Measurements from ENCODE around the gene RXFP1. TPM values are rescaled to one million over a fixed set of nuclear protein-coding genes. Genes with fewer than 3 reads are reported as not detected.

The RXFP1 gene
- total RNA-seq, 1 donor from 2014 or later, result not detected

DNA sequence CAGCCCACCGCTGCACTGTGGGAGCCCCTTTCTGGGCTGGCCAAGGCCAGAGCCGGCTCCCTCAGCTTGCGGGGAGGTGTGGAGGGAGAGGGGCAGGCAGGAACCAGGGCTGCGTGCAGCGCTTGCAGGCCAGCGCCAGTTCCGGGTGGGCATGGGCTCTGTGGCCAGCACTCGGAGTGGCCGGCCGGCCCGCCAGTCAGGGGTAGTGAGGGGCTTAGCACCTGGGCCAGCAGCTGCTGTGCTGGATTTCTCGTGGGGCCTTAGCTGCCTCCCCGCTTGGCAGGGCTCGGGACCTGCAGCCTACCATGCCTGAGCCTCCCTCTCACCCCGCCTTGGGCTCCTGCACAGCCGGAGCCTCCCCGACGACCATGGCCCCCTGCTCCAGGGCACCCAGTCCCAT, 45.2 kb downstream of the RXFP1 start:
- intact Hi-C loops (cut with micrococcal nuclease), result no loop called here
- no peak overlapping the region for H3K4me3 Mint-ChIP-seq (ENCODE audit: low read depth)

DNA sequence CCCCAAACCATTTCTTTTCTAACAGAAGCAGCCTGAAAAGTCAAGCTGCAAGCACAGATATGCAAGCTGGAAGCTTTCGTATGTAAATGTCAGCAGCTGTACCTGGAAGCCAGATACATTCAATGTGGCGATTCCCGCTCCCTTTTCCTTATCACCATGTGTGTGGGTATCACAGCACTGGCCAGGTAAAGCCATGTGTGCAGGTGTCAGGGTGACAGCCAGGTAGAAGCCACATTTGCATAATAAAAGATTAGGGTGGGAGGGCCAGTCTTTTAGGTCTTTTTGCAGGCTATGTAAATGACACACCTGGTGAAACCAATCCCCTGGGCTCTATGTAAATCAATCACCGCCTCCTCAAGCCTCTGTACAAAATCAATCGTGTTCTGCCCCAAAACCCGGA, 50.1 kb downstream of the RXFP1 start:
- intact Hi-C loops (cut with micrococcal nuclease), result no loop called here
- H3K4me3 Mint-ChIP-seq (ENCODE audit: low read depth), result no peak overlapping the region

More for the DNA sequence above, 45.2 kb downstream of the RXFP1 start:
- H3K9me3 Mint-ChIP-seq, result no peaks in the 10 kb centered on the region
- no peaks in the 10 kb centered on the region for H3K36me3 Mint-ChIP-seq (ENCODE audit: low read depth)
- no peak for DNase-seq (ENCODE audit: low spot score)
- H3K4me1 Mint-ChIP-seq (ENCODE audit: low read depth), result no peaks in the 10 kb centered on the region
- H3K27ac Mint-ChIP-seq, result no peak overlapping the region
- H3K27me3 Mint-ChIP-seq (ENCODE audit: low read depth), result no peaks in the 10 kb centered on the region

DNA sequence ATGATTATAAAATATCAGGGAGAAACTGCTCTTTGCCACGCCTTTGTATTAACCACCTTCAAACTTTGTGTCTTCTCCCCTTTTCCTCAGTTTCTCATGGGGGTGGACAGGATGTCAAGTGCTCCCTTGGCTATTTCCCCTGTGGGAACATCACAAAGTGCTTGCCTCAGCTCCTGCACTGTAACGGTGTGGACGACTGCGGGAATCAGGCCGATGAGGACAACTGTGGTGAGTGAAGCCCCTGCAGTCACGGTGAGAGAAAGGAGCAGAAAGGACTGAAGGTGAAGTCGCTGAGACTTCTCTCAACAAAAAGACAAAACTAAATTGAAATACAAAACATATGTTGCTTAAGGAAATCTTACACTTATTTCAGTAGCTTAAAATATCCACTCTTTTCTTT, 50.9 kb downstream of the RXFP1 start:
- H3K9me3 Mint-ChIP-seq, result no peaks in the 10 kb centered on the region
- no peaks in the 10 kb centered on the region for H3K36me3 Mint-ChIP-seq (ENCODE audit: low read depth)

More for the DNA sequence above, 50.1 kb downstream of the RXFP1 start:
- Mint-ChIP-seq H3K4me1 (ENCODE audit: low read depth) (no peaks in the 10 kb centered on the region), H3K36me3 (ENCODE audit: low read depth) (no peaks in the 10 kb centered on the region), H3K27ac (no peak overlapping the region), H3K27me3 (ENCODE audit: low read depth) (no peaks in the 10 kb centered on the region), H3K9me3 (no peaks in the 10 kb centered on the region)
- DNase-seq (ENCODE audit: low spot score), result no peak

DNA sequence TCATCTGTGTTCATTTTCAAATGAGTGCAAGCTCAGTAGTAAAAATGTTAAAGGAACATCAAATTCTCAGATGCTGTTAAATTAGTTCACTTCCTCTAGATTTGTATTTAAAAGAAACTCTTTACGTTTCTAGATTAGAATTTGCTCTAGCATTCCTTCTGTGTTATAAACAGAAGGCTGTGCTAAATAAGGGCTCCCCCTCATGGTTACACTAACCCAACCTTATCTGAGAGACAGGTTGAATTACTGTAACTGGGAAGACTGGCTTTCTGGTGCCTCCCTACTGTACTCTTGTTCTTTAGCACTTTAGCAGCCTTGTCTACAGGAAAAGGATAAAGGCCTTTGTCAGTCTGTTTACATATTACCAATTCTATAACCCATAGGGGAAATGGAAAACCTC, 56.8 kb downstream of the RXFP1 start:
- no peaks in the 10 kb centered on the region for H3K4me1 Mint-ChIP-seq (ENCODE audit: low read depth)

More for the DNA sequence above, 50.9 kb downstream of the RXFP1 start:
- no peak for DNase-seq (ENCODE audit: low spot score)
- Mint-ChIP-seq H3K4me1 (ENCODE audit: low read depth) (no peaks in the 10 kb centered on the region), H3K4me3 (ENCODE audit: low read depth) (no peak overlapping the region), H3K27ac (no peak overlapping the region), H3K27me3 (ENCODE audit: low read depth) (no peaks in the 10 kb centered on the region)
- intact Hi-C loops (cut with micrococcal nuclease), result no loop called here

DNA sequence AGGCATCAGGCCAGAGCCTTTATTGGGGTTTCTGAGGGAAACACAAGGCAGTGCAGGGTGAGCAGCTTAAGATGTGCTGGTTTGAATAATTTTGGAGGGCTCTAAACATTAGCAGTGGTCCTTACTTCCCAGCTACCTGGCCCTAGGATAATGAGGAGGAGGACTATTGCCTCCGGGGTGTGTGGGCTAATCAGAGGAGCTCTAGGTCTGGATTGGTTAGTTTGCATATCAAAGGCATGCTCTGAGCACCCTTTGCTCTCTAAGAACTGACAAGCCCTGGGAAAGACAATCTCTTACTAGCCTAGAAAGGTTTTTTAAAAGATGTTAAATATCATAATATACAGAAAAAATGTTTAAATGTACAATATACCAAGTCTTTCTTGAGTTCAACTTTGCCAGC, 58.4 kb downstream of the RXFP1 start:
- Mint-ChIP-seq H3K27me3 (ENCODE audit: low read depth) (no peaks in the 10 kb centered on the region), H3K4me1 (ENCODE audit: low read depth) (no peaks in the 10 kb centered on the region), H3K9me3 (no peaks in the 10 kb centered on the region), H3K27ac (no peak overlapping the region), H3K36me3 (ENCODE audit: low read depth) (no peaks in the 10 kb centered on the region), H3K4me3 (ENCODE audit: low read depth) (no peak overlapping the region)
- intact Hi-C loops (cut with micrococcal nuclease), result no loop called here
- no peak for DNase-seq (ENCODE audit: low spot score)

More for the DNA sequence above, 56.8 kb downstream of the RXFP1 start:
- no peaks in the 10 kb centered on the region for H3K9me3 Mint-ChIP-seq
- H3K27ac Mint-ChIP-seq, result no peak overlapping the region
- no peaks in the 10 kb centered on the region for H3K27me3 Mint-ChIP-seq (ENCODE audit: low read depth)
- intact Hi-C loops (cut with micrococcal nuclease), result no loop called here
- H3K36me3 Mint-ChIP-seq (ENCODE audit: low read depth), result no peaks in the 10 kb centered on the region
- H3K4me3 Mint-ChIP-seq (ENCODE audit: low read depth), result no peak overlapping the region
- DNase-seq (ENCODE audit: low spot score), result no peak

DNA sequence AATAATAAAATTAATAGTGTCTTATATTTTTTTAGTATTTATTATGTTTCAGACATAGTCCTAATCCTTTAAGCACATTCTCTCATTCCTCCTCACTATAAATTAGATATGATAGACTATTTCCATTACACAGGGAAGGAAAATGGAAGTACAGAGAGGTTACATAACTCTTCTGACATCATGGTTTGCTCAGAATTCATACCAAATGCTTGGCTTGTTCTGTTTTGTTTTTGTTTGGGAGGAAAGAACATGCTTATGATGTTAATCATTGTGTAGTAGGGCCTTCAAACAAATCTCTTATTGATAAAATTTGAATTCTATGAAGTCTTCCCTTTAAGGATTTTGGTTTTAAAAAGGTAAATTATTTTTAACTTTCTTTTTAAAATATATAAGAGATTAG, 59.5 kb downstream of the RXFP1 start:
- Mint-ChIP-seq H3K4me1 (ENCODE audit: low read depth) (no peaks in the 10 kb centered on the region), H3K27ac (no peak overlapping the region), H3K4me3 (ENCODE audit: low read depth) (no peak overlapping the region), H3K36me3 (ENCODE audit: low read depth) (no peaks in the 10 kb centered on the region), H3K9me3 (no peaks in the 10 kb centered on the region), H3K27me3 (ENCODE audit: low read depth) (no peaks in the 10 kb centered on the region)
- DNase-seq (ENCODE audit: low spot score), result no peak
- intact Hi-C loops (cut with micrococcal nuclease), result no loop called here

DNA sequence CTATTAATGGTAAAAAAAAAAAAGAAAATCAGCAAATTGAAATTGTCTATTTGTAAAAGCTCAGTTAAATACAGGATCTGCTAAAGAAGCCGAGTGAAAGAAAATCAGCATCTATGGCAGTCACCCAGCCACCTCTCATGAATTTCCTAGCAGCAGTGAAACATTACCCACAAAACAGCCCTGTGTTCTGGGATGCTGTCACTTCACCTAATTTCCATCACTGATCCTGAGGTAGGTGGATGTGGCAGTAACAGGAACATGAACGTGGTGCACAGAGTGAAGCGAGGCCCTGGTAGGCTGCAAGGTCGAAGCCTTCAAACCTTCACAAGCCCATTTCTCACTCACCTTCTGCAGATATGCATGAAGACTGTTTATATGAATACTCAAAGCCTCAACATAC, 65.2 kb downstream of the RXFP1 start:
- H3K4me3 Mint-ChIP-seq (ENCODE audit: low read depth), result no peak overlapping the region
- no peaks in the 10 kb centered on the region for H3K4me1 Mint-ChIP-seq (ENCODE audit: low read depth)
- DNase-seq (ENCODE audit: low spot score), result no peak
- H3K9me3 Mint-ChIP-seq, result no peaks in the 10 kb centered on the region
- H3K27me3 Mint-ChIP-seq (ENCODE audit: low read depth), result peaks cover 2% of the 10 kb centered on the region
- intact Hi-C loops (cut with micrococcal nuclease), result no loop called here
- no peaks in the 10 kb centered on the region for H3K36me3 Mint-ChIP-seq (ENCODE audit: low read depth)
- no peak overlapping the region for H3K27ac Mint-ChIP-seq

DNA sequence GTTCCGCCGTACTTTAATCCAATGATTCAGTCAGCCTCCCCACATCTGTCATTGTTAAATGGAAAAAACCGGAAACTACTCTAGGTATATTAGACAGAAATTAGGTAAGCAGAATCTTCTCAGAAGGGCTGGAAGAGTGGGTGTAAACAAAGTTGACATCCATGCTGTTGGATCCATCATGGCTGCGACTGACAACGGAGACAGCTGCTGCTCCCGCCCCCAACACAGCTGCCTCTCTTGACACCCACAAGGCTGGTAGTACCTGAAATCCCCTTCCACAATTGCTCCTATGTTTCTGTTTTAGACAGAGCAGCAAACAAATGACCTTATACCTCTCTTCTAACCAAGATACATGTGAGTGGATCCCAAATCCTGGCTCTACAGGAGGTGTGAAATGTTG, 66.6 kb downstream of the RXFP1 start:
- H3K36me3 Mint-ChIP-seq (ENCODE audit: low read depth), result no peaks in the 10 kb centered on the region
- H3K4me1 Mint-ChIP-seq (ENCODE audit: low read depth), result no peaks in the 10 kb centered on the region
- intact Hi-C loops (cut with micrococcal nuclease), result no loop called here
- H3K27me3 Mint-ChIP-seq (ENCODE audit: low read depth), result peaks cover 2% of the 10 kb centered on the region
- no peaks in the 10 kb centered on the region for H3K9me3 Mint-ChIP-seq
- no peak overlapping the region for H3K4me3 Mint-ChIP-seq (ENCODE audit: low read depth)
- DNase-seq (ENCODE audit: low spot score), result no peak
- H3K27ac Mint-ChIP-seq, result no peak overlapping the region

DNA sequence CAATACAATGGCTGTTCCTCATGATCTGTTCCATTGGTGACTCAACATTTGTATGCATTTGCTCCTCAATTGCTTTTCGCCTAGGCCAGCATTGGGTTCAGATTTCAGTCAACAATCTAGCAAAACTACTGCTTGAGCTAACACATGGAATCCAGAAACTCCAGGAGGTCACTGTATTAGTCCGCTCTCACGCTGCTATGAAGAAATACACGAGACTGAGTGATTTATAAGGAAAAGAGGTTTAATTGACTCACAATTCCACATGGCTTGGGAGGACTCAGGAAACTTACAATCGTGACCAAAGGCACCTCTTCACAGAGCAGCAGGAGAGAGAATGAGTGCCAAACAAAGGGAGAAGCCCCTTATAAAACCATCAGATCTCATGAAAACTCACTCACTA, 67.1 kb downstream of the RXFP1 start:
- no peak overlapping the region for H3K4me3 Mint-ChIP-seq (ENCODE audit: low read depth)

DNA sequence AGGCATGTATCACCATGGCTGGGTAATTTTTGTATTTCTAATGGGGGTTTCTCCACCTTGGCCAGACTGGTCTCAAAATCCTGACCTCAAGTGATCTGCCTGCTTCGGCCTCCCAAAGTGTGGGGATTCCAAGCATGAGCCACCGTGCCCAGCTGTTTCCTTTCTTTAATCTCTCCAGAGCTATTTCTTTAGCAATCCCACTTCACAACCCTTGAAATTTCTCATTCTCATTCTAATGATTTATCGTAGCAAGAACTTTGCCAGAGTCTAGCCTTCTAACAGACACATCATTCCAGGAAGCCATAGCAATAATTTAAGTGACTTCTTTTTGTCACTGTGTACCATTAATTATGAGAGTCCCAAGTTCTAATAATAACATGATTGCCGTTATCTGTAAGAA, 68.6 kb downstream of the RXFP1 start:
- Mint-ChIP-seq H3K4me1 (ENCODE audit: low read depth) (no peaks in the 10 kb centered on the region), H3K4me3 (ENCODE audit: low read depth) (no peak overlapping the region), H3K36me3 (ENCODE audit: low read depth) (no peaks in the 10 kb centered on the region), H3K27ac (no peak overlapping the region), H3K27me3 (ENCODE audit: low read depth) (peaks cover 2% of the 10 kb centered on the region), H3K9me3 (no peaks in the 10 kb centered on the region)
- intact Hi-C loops (cut with micrococcal nuclease), result no loop called here
- DNase-seq (ENCODE audit: low spot score), result no peak

More for the DNA sequence above, 67.1 kb downstream of the RXFP1 start:
- no peaks in the 10 kb centered on the region for H3K4me1 Mint-ChIP-seq (ENCODE audit: low read depth)
- peaks cover 2% of the 10 kb centered on the region for H3K27me3 Mint-ChIP-seq (ENCODE audit: low read depth)
- no peak for DNase-seq (ENCODE audit: low spot score)
- H3K27ac Mint-ChIP-seq, result no peak overlapping the region
- no peaks in the 10 kb centered on the region for H3K9me3 Mint-ChIP-seq
- intact Hi-C loops (cut with micrococcal nuclease), result no loop called here
- H3K36me3 Mint-ChIP-seq (ENCODE audit: low read depth), result no peaks in the 10 kb centered on the region

DNA sequence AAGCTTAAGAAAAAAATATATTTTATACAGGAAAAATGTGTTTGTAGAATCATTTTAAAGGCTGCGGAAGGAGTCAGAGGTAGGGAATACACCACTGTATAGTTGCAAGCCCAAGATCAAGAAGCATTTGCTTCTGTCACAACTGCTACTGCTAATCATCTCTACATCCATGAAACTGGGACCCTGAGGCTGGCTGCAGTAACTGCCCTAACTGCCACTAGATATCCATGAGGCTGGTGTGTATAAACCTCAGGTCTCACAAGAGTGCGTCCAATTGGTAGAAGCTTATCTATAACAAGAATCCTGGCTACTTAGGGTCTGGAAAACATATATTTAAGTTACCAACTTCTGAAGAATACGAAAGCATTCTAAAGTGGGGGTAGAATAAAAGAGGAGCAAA, 69.1 kb downstream of the RXFP1 start:
- Mint-ChIP-seq H3K27me3 (ENCODE audit: low read depth) (peaks cover 2% of the 10 kb centered on the region), H3K36me3 (ENCODE audit: low read depth) (no peaks in the 10 kb centered on the region), H3K4me1 (ENCODE audit: low read depth) (no peaks in the 10 kb centered on the region), H3K4me3 (ENCODE audit: low read depth) (no peak overlapping the region), H3K27ac (no peak overlapping the region), H3K9me3 (no peaks in the 10 kb centered on the region)
- DNase-seq (ENCODE audit: low spot score), result no peak
- intact Hi-C loops (cut with micrococcal nuclease), result no loop called here

DNA sequence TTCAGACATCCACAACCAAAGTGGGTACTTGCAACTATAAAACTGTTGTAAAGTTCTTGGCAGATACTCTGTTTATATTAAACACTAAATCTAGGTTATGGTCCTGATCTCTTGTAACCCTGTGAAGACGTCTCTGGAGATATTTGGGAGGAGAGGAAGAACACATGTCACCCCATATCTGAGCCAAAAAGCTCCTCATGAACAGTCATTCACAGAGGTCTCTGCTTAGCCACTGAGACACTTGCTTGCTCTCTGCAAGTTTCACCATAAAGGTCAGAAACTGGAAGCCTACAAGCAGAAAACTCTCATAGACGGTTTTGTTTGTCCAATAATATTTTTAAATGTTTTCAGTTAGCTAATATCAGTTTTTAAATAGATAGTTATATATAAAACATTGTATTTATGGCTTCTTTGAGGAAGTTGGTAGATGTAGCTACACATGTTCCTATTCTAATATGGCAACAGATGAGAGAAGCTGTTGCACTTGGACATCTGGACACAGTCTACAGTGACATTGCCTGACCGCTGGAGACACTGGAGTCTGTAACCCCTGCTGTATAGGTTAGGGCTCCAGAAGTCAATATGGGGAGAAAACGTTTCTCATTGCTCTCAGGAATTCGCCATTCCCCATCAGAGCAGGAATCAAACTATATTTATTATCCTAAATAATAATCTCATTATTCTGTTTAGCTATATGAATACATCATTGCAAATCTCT, 76.4 kb downstream of the RXFP1 start:
- Mint-ChIP-seq H3K27ac (no peak overlapping the region), H3K4me1 (ENCODE audit: low read depth) (no peaks in the 10 kb centered on the region), H3K36me3 (ENCODE audit: low read depth) (no peaks in the 10 kb centered on the region), H3K27me3 (ENCODE audit: low read depth) (peaks cover 12% of the 10 kb centered on the region), H3K9me3 (no peaks in the 10 kb centered on the region), H3K4me3 (ENCODE audit: low read depth) (no peak overlapping the region)
- intact Hi-C loops (cut with micrococcal nuclease), result no loop called here
- DNase-seq (ENCODE audit: low spot score), result no peak

DNA sequence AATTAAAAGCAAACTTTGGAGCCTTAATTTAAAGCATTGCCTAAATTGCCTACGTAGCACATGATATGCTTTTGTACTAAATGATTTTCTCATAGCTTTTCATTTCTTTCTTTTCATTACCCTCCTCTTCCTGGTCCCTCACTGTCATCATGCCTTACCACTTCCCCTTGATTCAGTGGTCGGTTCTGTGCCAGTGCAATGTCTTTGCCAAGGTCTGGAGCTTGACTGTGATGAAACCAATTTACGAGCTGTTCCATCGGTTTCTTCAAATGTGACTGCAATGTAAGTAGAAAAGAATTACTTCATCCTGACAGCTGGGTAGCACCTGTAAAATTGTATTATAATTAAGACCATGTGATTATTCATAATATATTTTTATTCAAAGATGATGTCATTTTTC, 77.5 kb downstream of the RXFP1 start:
- Mint-ChIP-seq H3K4me1 (ENCODE audit: low read depth) (no peaks in the 10 kb centered on the region), H3K36me3 (ENCODE audit: low read depth) (no peaks in the 10 kb centered on the region), H3K9me3 (no peaks in the 10 kb centered on the region), H3K4me3 (ENCODE audit: low read depth) (no peak overlapping the region), H3K27me3 (ENCODE audit: low read depth) (peaks cover 12% of the 10 kb centered on the region), H3K27ac (no peak overlapping the region)
- DNase-seq (ENCODE audit: low spot score), result no peak
- intact Hi-C loops (cut with micrococcal nuclease), result no loop called here
